AG09319 (cell line): ENCODE measurements around the gene SYPL2.

ENCODE experiments used
- DNase-seq: peaks from one replicate; pipeline ENCODE4 v3.0.0-alpha.2; 2010; ENCODE audit warnings: low read depth; ENCODE audit errors: extremely low read depth
- TF ChIP-seq, protein P1 (sequence below): IDR thresholded peaks from 2 replicates; pipeline ENCODE4 v1.5.1; 2011; ENCODE audit warnings: low read depth, mild to moderate bottlenecking, inconsistent platforms, low read length, moderate library complexity

The SYPL2 gene

GRCh38 chr1:109454497-109455133, 11.7 kb upstream of the SYPL2 start:
- no peak for DNase-seq

DNA sequence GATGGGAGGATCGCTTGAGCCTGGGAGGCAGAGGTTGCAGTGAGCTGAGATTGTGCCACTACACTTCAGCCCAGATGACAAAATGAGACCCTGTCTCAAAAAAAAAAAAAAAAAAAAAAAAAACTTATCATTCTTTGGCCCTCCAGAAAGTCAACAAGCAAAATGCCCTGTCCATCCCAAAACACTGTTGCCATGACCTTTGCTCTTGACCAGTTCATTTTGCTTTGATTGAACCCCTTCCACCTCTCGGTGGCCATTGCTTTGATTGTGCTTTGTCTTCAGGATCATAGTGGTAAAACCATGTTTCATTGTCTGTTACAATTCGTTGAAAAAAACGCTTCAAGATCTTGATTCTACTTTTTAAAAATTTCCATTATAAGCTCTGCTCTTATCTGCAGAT, 8.5 kb upstream of the SYPL2 start:
- DNase-seq, result no peak
- TF ChIP-seq, protein P1, sequence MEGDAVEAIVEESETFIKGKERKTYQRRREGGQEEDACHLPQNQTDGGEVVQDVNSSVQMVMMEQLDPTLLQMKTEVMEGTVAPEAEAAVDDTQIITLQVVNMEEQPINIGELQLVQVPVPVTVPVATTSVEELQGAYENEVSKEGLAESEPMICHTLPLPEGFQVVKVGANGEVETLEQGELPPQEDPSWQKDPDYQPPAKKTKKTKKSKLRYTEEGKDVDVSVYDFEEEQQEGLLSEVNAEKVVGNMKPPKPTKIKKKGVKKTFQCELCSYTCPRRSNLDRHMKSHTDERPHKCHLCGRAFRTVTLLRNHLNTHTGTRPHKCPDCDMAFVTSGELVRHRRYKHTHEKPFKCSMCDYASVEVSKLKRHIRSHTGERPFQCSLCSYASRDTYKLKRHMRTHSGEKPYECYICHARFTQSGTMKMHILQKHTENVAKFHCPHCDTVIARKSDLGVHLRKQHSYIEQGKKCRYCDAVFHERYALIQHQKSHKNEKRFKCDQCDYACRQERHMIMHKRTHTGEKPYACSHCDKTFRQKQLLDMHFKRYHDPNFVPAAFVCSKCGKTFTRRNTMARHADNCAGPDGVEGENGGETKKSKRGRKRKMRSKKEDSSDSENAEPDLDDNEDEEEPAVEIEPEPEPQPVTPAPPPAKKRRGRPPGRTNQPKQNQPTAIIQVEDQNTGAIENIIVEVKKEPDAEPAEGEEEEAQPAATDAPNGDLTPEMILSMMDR, result no peak

More at GRCh38 chr1:109454497-109455133, 11.7 kb upstream of the SYPL2 start:
- TF ChIP-seq, protein P1, result no peak

GRCh38 chr1:109466125-109466451, 258 bp upstream of the SYPL2 start:
- no peak for DNase-seq
- TF ChIP-seq, protein P1, result no peak

GRCh38 chr1:109467301-109467777, 993 bp downstream of the SYPL2 start:
- TF ChIP-seq, protein P1, result no peak
- DNase-seq, result no peak

DNA sequence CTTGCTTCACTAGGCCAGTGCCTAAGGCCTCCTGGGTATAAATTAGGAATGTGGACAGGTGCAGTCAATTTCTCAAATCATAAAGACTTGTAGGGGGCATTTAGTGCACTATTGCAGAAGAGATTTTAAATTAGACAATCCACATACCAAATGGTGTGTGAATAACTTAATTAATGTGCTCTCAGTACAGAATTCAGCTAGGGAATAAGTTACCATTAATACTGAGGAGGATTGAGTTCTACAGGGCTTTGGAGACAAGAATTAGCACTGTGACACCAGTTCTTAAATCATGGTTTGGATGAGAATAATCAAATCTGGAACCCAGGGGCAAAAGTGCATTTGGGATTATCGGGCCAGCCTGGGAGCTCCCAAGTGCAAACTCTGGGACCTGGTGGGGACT, 1.7 kb downstream of the SYPL2 start:
- TF ChIP-seq, protein P1, result no peak
- DNase-seq, result no peak

DNA sequence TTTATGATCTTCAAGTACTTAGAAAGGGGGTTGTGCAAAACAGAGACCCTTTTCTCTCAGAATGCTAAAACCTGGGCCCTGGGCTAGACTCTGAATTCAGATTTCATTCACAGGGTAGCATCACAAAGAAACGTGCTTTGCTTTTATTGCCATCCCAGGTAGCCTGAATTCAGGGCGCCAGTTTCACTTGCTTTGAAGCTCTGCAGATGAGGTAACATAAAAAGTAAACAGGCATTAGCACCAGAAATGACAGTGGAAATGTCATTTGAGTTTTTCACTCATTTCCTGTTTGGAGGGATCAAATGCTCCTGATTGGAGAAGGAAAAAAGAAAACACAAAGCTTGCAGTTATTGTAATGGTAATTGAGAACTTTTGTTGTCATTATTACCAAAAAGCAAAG, 2.6 kb downstream of the SYPL2 start:
- DNase-seq, result no peak
- TF ChIP-seq, protein P1, result no peak

DNA sequence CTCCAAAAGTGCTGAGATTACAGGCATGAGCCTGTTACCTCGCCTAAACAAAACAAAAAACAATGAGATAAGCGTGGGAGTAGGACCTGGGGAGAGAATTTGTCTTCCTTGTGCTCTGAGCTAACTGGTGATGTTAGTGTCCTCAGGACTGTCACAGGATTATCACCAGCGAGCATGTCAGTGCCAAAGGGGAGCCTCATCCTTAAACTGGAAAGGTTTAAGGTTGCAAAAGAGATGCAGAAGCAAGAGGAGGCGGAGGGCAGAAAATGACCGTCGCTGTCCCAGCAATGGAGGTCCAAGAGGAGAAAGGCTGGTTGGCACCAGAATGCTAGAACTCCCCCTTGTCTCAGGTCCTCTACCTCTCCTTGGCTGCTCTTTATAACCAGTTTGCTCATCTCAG, 3.9 kb downstream of the SYPL2 start:
- DNase-seq, result no peak
- TF ChIP-seq, protein P1, result no peak
